K562 (cell line): ENCODE data around the gene PGPEP1. TPM values are rescaled to one million over a fixed set of nuclear protein-coding genes. Genes with fewer than 3 reads are reported as not detected.

Experiments
- ARID1B ChIP-seq: fragments of 450-650 bp; IDR thresholded peaks from 2 replicates; pipeline ENCODE4 v1.6.1; 2016; ENCODE audit warnings: antibody characterized with exemption, mild to moderate bottlenecking, inconsistent platforms
- CHAMP1 ChIP-seq: fragments of 450-650 bp; IDR thresholded peaks from 2 replicates; pipeline ENCODE4 v1.6.1; 2016; ENCODE audit warnings: mild to moderate bottlenecking
- EHMT2 ChIP-seq: fragments of 450-650 bp; IDR thresholded peaks from 2 replicates; pipeline ENCODE4 v1.6.1; 2018; ENCODE audit warnings: antibody characterized with exemption
- FOXA3 ChIP-seq, 2 experiments: fragments of 450-650 bp in 1 of 2; sonication (generic) in 1 of 2; formaldehyde crosslinking; IDR thresholded peaks in 1 of 2; conservative IDR thresholded peaks in 1 of 2; 2 replicates each; pipeline versions ENCODE4 v1.4.0 to v1.8.0; 2020 to 2022; ENCODE audit warnings: mild to moderate bottlenecking in 2 of 2, missing genetic modification reagents in 1 of 2
- MEF2D ChIP-seq: conservative IDR thresholded peaks from 2 replicates; pipeline ENCODE4 v1.6.1; 2016; ENCODE audit warnings: low read depth, missing genetic modification characterization, missing compliant biosample characterization
- MGA ChIP-seq: fragments of 450-650 bp; IDR thresholded peaks from 2 replicates; pipeline ENCODE4 v1.6.1; 2016; ENCODE audit warnings: mild to moderate bottlenecking, moderate library complexity
- MTA3 ChIP-seq: fragments of 450-650 bp; formaldehyde crosslinking; IDR thresholded peaks from 2 replicates; pipeline ENCODE4 v1.6.1; 2017; ENCODE audit warnings: mild to moderate bottlenecking, borderline replicate concordance
- SIX5 ChIP-seq, 2 experiments: IDR thresholded peaks; 2 replicates each; pipeline ENCODE4 v1.6.1; 2011; ENCODE audit warnings: low read length in 2 of 2, borderline replicate concordance in 1 of 2, low read depth in 1 of 2, mild to moderate bottlenecking in 1 of 2, moderate library complexity in 1 of 2; ENCODE audit not compliant: insufficient read depth in 1 of 2
- ZBTB17 ChIP-seq: fragments of 450-650 bp; formaldehyde crosslinking; IDR thresholded peaks from 2 replicates; pipeline ENCODE4 v1.4.0; 2020; ENCODE audit warnings: mild to moderate bottlenecking
- polyA plus RNA-seq, 8 experiments: library from polyadenylated mRNA; depleted of rRNA in 4 of 8; stranded (reverse) in 5 of 8; unstranded in 3 of 8; fragments of >200 nt; fragmentation: Nextera tagmentation in 2 of 8; fragmentation: Illumina TruSeq in 1 of 8; extraction: Ambion mirVana in 2 of 8; extraction: Trizol in 1 of 8; gene quantifications; 2 replicates each; pipeline versions ENCODE4 v1.2.1 to v1.2.3, GENCODE V29; 2011 to 2014; ENCODE audit warnings: inconsistent platforms in 1 of 8, missing spikeins in 1 of 8
- total RNA-seq, 7 experiments: library from RNA; depleted of rRNA in 6 of 7; stranded (reverse); fragments of >200 nt in 6 of 7; fragmentation: Illumina TruSeq in 2 of 7; extraction: Trizol in 2 of 7; gene quantifications; 2 replicates each; pipeline versions ENCODE4 v1.2.1 to v1.2.3, GENCODE V29; 2011 to 2021; ENCODE audit warnings: low replicate concordance in 1 of 7

PGPEP1 gene
- total and polyA plus RNA-seq, 9 of the 15 experiments (the other 6 are each of a cell fraction or from before 2014, with no cell fraction given): 10.0 to 69.6 (median 33.5) TPM

GRCh38 chr19:18418483-18419194 is 78.2 kb downstream of the PGPEP1 start (continued):
- TF ChIP-seq MGA: peak; percentile 80
- TF ChIP-seq EHMT2: no peak
- TF ChIP-seq MTA3: peak; percentile 91
- no peak for TF ChIP-seq ARID1B
- TF ChIP-seq MEF2D: 0 out of 2 replicates have a peak, but pooled peaks have one; percentile 7
- no peak for TF ChIP-seq CHAMP1
- peak; percentile 53 for TF ChIP-seq ZBTB17
- TF ChIP-seq FOXA3 (CRISPR knock-in tag; conservative IDR thresholded peaks at IDR 0.05 in 1 of 2, IDR thresholded peaks at IDR 0.05 in 1 of 2): 0 out of 4 replicates have a peak, but pooled peaks of 1 of the 2 experiments have one; percentile 4
- no peak for TF ChIP-seq SIX5 (IDR thresholded peaks at IDR 0.05; ENCODE audit: borderline replicate concordance in 1 of 2, insufficient read depth in 1 of 2, low read depth in 1 of 2, low read length in 2 of 2)
